Stimulated activated CD8-positive, alpha-beta memory T cell treated with anti-CD3 and anti-CD28 coated beads, Interleukin-15, amount 100 ng/mL, for 4 hours (primary cell): Measurements from ENCODE around the gene ASH1L.
"Not testable (repeated sequence)": the region's sequence is repeated elsewhere in the genome, so short reads cannot be mapped to it uniquely, and the experiment has no call there.

Experiments
- DNase-seq, 2 donors: peaks; one replicate each; pipeline ENCODE4 v3.0.0-alpha.2; 2020; ENCODE audit warnings: low read depth in 2 of 2

ASH1L gene

DNA sequence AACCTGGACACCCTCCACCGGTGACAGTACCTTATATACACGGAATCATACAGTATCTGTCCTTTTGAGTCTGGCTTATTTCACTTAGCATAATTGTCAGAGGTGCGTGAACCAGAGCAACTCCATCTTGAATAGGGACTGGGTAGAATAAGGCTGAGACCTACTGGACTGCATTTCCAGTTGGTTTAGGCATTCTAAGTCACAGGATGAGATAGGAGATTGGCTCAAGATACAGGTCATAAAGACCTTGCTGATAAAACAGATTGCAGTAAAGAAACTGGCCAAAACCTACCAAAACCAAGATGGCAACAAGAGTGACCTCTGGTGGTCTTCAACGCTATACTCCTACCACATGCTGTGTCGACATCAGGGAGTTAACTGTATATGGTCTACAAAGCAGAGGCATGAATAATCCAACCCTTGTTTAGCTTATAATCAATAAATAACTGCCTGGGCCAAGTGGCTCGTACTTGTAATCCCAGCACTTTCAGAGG is 255.3 kb downstream of the ASH1L start:
- no peak for DNase-seq

DNA sequence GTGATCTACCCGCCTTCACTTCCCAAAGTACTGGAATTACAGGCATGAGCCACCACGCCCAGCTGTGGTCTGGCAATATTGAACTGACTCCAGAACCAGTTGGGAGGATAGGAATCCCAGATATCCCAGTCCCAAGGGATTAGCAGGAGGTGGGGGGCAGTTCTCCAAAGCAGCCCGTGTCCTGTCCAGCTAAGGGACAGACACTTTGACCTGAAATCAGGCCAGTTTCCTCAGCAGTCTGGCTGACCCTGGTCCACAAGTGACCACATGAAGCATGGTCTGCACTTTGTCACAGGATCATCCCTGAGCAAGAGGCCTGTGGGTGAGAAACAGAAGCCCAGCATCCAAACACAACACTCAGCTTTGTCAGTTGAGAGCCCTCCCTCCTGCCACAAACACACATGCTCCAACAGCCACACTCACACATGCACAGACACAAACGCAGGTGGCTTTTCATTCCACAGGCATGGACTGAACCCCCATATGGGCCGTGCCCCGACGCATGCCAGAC is 256.7 kb downstream of the ASH1L start:
- DNase-seq, result no peak

DNA sequence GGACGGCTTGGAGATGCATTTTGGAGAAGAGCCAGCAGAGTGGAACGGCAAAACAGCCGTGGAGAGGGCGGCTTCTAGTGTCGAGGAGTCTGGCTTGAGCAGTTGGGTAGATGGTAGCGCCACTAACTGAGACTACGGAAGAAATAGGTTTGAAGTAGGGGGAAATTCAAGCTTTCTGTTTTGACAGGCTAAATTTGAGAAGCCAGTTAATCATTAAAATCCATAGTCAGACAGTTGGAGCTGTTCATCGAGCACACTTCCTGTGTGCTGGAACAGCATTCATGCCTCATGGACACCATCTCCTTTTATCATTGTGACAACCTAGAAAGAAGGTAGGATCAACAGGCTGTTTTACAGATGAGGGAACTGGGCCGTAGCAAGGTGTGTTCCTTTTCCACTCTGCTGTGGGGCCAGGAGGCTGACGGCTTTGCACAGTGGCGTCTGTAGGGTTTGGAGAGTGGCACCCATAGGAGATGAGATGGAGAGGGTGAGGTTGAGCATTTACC is 258.0 kb downstream of the ASH1L start:
- no peak for DNase-seq

DNA sequence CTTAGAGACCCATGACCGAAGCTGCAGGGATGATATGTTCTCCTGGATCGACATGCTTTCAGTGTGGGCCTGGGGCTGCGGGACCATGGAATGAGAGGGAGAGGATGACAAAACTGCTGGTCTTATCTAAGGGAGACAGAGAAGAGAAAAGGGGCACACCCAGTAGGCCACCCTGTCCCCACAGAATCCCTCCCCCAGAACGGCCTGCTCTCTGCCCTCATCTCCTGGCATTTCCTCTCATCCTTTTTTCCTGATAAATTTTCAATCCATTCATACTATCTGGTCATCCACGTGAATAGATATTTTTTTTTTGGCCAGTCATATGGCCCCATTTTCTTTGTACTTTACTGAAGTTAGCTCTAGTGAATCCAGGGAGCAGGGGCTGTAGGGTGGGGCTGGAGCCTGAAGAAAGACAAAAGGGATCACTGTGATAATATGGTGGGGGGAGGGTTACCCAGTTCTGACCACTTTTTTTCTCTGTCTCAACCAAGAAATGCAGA is 261.2 kb downstream of the ASH1L start, which contains the start of gene PKLR:
Gene PKLR (minus strand): TSS at position 97 of the 500 bp plus-strand sequence. CDS start 43 bp downstream, at position 54.
- no peak for DNase-seq

DNA sequence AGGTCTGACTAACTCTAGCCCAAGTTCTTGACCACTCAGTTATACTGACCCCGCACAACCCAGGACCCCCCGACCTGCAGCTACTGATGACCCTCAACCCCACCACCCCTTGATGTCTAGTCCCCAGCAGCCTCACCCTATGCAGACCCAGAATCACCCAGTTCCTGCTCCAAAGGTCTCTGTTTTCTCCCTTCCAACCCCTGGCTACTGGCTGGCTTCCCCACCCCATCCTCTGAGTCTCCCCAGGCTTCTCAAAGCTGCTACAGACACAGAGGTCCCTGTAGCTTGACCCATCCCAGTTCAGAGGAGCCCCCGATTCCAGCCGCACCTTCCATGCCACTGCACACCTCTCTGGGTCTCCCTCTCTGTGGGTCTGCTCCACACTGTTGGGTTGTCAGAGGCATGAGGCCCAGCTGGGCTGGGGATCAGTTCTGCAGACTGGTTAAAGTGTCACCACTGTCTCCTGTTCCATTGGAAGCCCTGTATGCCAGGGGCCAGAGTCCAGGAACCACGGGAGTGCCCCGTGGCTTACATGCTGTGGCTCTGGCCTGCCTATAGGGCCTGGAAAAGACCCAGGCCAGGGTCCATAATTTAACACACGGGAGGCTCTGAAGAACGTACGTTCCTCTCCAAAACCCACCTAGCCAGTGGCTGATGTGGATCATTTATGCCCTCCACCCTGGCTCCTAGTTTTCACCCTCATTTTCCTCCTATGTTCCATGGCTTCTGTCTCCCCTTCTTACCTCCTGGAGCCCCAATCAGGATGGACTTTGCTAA is 261.9 kb downstream of the ASH1L start:
- no peak for DNase-seq

DNA sequence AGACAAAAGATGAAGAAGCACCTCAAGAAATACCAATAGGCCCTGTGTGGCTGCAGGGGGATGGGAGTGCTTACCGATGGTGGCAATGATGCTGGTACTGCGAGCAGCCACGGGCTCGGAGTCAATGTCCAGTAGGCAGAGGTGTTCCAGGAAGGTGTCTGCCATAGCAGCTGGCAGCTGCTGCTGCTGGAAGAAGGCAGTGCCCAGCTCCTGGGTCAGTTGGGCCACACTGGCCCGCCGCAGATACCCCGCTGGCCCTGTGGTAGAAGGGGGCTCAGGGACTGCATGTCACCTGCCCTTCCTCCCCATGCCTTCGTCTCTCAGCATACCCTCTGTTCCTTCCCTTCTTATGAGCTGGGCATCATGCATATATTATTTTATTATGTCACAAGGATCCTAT is 262.6 kb downstream of the ASH1L start:
- DNase-seq, result no peak

DNA sequence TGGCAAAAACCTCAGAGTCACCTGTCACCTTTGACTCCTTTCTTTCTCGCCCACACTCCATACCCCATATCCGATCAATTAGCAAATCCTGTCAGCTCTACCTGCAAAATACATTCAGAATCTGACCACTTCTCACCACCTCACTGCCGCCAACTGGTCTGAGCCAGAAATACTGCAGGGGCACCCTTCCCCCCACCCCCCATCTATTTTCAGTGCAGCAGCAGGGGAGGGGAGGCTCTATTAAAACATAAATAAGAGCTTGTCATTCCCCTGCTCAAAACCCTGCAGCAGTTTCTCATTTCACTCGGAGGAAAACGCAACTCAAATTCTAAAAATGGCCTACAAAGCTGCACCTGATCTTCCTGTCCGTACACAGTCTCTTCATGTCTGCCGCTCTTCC is 265.2 kb downstream of the ASH1L start:
- DNase-seq, result no peak

DNA sequence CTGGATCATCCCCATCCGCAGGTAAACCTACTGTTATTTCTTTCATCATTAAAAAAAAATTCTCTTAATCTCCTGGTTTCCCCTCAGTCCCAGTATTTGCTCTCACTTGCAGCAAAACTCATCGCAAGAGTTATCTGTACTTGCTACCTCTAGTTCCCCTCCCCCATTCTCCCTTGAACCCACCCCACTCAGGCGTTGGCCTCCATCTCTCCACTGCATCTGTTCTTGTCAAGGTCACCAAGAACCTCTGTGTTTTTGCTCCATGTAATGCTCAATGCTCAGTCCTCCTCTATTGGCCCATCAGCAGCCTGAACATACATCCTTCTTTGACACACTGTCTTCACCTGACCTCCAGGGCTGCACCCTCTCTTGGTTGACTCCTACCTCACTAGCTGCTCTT is 265.9 kb downstream of the ASH1L start:
- DNase-seq, result no peak

DNA sequence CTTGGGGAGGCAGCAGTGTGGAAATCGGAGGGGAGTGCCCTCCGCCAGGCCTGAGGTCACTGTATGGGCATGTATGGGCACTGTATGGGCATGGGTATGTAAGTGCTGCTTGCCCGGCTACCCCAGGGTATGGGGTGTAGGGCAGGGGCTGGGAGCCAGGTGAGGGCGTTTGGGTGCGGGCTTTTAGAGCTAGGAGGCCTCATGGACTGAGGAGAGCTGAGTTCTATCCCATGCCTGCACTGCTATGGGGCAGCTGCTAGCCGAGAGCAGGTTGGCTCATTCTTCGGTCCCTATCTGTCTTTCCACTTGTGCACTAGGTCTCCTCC is 266.7 kb downstream of the ASH1L start:
- no peak for DNase-seq

DNA sequence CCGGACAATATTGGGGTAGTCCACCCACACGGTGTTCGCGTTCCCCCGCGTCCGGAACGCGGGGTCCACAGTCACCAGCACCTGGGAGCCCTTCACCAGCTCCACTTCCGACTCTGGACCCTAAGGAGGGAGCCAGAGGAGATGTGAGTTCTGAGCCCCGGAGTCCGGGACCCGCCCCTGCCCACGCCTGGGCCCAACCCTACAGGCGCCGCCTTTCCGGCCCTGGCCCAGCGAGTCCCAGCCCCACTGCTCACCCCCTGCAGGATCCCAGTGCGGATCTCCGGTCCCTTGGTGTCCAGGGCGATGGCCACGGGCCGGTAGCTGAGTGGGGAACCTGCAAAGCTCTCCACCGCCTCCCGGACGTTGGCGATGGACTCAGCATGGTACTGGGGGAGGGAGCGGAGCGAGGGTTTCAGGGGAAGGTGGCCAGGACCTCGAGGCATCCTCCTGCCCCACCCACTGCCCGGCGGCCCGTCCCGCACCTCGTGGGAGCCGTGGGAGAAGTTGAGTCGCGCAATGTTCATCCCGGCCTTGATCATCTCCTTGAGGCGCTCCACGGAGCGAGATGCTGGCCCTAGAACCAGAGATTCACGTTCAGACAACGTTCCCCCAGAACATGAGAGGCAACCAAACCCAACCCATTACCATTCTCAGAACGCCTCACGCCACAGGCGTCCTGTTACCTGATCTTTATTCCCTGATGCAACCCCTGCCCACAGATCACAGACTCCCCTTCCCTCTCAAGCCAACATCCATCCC is 267.2 kb downstream of the ASH1L start:
- no peak for DNase-seq

DNA sequence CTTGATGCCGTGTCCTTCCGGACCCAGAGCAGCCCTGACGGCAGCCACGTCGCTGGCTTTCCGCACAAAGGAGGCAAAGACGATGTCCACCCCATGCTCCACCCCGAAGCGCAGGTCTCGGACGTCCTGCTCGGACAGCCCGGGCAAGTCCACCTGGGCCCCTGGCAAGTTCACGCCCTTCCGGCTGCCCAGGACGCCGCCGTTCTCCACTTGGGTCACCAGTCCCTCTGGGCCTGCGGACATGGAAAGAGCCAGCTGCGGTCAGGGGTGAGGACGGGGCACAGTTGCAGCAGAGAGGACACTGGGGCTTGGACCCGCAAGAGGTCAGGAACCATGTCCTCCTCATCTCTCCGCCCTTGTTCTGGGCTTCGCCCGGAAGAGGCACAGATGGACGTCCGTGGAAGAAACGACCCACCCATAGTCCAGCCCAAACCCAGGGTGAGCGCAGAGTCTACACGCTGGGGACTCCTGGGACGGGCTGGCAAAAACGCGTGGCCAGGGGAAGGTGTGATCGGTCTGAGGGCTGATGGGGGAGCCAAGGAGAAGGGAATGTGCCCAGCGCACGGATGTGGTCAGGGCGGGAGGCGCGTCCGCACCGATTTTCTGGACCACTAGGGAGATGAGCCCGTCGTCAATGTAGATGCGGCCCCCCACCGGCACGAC is 268.0 kb downstream of the ASH1L start:
- no peak for DNase-seq

DNA sequence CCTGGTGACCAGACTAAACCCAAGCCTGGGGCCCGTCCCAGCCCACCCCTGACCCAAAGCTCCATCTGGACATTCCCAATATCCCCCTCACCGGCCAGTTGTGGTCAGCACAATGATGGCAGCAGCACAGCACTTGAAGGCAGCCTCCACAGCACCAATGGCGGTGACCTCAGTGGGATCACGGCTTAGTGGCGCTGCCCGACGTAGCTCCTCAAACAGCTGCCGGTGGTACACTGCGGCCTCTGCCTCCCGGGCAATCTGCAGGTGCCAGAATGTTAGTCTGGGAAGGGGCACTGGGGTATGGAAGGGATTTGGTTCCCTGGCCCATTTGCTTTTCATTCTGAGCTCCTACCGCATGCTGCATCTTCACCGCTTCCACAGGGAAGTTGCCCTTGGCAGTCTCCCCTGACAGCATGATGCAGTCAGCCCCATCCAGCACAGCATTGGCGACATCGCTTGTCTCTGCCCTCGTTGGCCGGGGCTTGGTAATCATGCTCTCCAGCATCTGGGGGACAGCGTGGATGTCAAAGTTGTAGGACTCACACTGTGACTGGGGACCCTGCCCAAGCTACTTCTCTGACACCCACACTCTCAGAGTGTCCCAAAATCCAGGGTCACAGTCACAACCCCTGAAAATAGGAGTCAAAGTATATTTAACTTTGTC is 269.4 kb downstream of the ASH1L start:
- DNase-seq, result no peak

DNA sequence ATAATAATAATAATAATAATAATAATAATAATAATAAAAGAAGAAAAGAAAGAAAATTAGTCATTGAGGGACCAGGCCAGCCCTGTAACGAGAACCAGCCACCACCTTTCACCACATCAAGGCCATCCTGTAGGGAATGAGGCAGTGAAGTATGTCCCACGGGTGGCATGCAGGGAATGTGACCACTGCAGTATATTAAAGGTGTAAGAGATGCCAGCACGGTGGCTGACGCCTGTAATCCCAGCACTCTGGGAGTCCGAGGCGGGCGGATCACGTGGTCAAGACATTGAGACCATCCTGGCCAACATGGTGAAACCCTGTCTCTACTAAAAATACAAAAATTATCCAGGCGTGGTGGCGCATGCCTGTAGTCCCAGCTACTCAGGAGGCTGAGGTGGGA is 271.6 kb downstream of the ASH1L start:
- not testable (repeated sequence) for DNase-seq

DNA sequence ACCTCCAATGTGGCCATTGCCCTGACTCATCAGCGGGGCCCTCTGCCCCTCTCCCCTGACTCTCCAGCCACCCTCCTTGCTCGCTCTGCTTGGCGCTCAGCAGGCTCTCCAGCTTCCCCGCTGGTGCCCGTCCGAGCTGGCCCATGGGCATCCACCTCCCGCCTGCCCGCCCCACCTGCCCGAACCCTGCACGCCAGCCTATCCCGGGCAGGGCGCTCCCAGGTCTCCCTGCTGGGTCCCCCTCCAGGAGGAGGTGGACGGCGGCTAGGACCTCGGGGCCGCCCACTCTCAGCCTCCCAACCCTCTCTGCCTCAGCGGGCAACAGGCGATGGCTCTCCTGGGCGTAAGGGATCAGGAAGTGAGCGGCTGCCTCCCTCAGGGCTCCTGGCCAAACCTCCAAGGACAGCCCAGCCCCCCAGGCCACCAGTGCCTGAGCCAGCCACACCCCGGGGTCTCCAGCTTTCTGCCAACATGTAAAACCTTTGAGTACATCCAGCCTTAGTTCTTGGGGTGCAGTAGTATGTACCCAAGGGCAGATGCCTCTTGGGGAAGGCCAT is 274.5 kb downstream of the ASH1L start:
- no peak for DNase-seq

DNA sequence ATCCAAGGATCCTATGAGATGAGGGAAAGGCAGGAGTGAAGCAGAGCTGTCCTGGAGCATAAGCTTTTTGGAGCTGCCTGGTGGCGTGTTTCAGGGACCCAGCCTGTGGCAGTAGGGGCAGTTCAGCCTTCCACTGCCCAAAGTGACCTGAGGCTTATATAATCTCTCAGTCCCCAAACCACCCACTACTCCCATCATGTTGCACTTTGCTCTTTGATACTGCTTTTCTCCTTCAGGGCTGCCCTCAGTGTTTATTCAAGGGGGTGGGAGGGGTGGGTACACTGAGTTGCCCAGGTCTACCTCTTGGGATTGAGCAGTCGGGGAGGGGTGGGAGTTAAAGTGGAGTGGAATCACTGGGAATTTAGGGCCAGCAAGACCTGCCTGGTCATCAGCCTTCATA is 276.1 kb downstream of the ASH1L start:
- DNase-seq, result no peak

DNA sequence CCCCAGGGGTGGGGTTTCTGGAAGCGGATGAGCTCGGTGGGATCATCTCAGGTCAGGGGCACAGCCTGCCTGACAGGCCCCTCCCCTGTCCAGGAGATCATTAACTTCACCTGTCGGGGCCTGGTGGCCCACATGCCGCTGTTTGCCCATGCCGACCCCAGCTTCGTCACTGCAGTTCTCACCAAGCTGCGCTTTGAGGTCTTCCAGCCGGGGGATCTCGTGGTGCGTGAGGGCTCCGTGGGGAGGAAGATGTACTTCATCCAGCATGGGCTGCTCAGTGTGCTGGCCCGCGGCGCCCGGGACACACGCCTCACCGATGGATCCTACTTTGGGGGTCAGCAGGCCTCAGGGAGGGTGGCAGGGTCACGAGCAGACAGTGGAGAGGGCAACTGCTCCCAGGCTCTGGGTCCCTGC is 277.0 kb downstream of the ASH1L start:
- DNase-seq, result no peak
